GM12878 (cell line): ENCODE data around the gene CACNG1. TPM values are rescaled to one million over a fixed set of nuclear protein-coding genes. Genes with fewer than 3 reads are reported as not detected.

Source experiments
- ATAC-seq: fragments of 200-7000 bp; cut with Tn5 transposase; 3 replicates; pipeline ENCODE4 v1.9.1; 2020; ENCODE audit warnings: mild to moderate bottlenecking, moderate library complexity
- BruUV-seq: library from RNA; stranded (reverse); fragments of 400-500 nt; replicated peaks from 2 replicates; lab custom pipeline; 2021; lab: Mats Ljungman, UMichigan
- CTCF ChIA-PET: fragments of 300-600 bp; sonication (Branson Sonifier 250); formaldehyde crosslinking; extraction: SDS; loops from one replicate; lab custom pipeline; 2021; ENCODE audit warnings: inconsistent platforms; lab: Yijun Ruan, JAX
- POLR2A ChIA-PET: fragments of 350-600 bp; formaldehyde crosslinking; extraction: SDS; loops from one replicate; lab custom pipeline; 2021; ENCODE audit warnings: inconsistent platforms; lab: Charles Lee
- RAD21 ChIA-PET: fragments of 300-600 bp; sonication (Branson Sonifier 250); formaldehyde crosslinking; loops from one replicate; lab custom pipeline; 2023; ENCODE audit warnings: antibody characterized with exemption; ENCODE audit not compliant: unreplicated experiment; lab: Charles Lee
- SMC1A ChIA-PET: fragments of 300-600 bp; sonication (Branson Sonifier 250); formaldehyde crosslinking; loops from one replicate; lab custom pipeline; 2023; ENCODE audit not compliant: unreplicated experiment, uncharacterized antibody; lab: Charles Lee
- DNase-seq: peaks from one replicate; pipeline ENCODE4 v3.0.0-alpha.2; 2011; ENCODE audit warnings: low read depth, low spot score
- FAIRE-seq: peaks from 3 replicates; lab custom pipeline; 2011; peaks lifted over from hg19 to GRCh38; lab: Jason Lieb, UNC
- H2AFZ ChIP-seq: 2 replicates; pipeline ENCODE4 v1.6.0; 2011; ENCODE audit warnings: low read depth, low read length, control low read depth; ENCODE audit not compliant: control insufficient read depth
- H3K27ac ChIP-seq: 2 replicates; pipeline ENCODE4 v1.5.1; 2011; ENCODE audit warnings: control low read depth; ENCODE audit not compliant: control insufficient read depth, insufficient read depth
- H3K27me3 ChIP-seq, 2 experiments: replicated peaks in 1 of 2; 2 replicates each; pipeline versions ENCODE4 v1.6.0 to v1.6.1; 2011; ENCODE audit warnings: low read length in 1 of 2; ENCODE audit not compliant: control insufficient read depth in 2 of 2, insufficient read depth in 2 of 2
- H3K36me3 ChIP-seq, 2 experiments: 2 replicates each; pipeline ENCODE4 v1.5.1; 2011; ENCODE audit warnings: low read length in 1 of 2; ENCODE audit not compliant: control insufficient read depth in 2 of 2, insufficient read depth in 2 of 2
- H3K4me1 ChIP-seq: 2 replicates; pipeline ENCODE4 v1.6.1; 2011; ENCODE audit warnings: mild to moderate bottlenecking, low read length, moderate library complexity, mixed read lengths; ENCODE audit not compliant: control insufficient read depth, insufficient read depth
- H3K4me2 ChIP-seq: 2 replicates; pipeline ENCODE4 v1.6.0; 2011; ENCODE audit warnings: control low read depth; ENCODE audit not compliant: control insufficient read depth, insufficient read depth
- H3K4me3 ChIP-seq: fragments of 200-600 bp; sonication (generic); 2 replicates; pipeline ENCODE4 v1.5.1; 2016
- H3K79me2 ChIP-seq: 2 replicates; pipeline ENCODE4 v1.6.0; 2011; ENCODE audit warnings: low read length; ENCODE audit not compliant: control insufficient read depth, insufficient read depth
- H3K9ac ChIP-seq: 2 replicates; pipeline ENCODE4 v1.8.0; 2011; ENCODE audit warnings: low read length, control low read depth, mixed read lengths; ENCODE audit not compliant: control insufficient read depth, insufficient read depth
- H3K9me3 ChIP-seq: replicated peaks from 3 replicates; pipeline ENCODE4 v1.5.1; 2011; ENCODE audit warnings: mild to moderate bottlenecking, low read length; ENCODE audit not compliant: control insufficient read depth, insufficient read depth
- H4K20me1 ChIP-seq: 2 replicates; pipeline ENCODE4 v1.6.0; 2011; ENCODE audit not compliant: control insufficient read depth, insufficient read depth
- JUNB ChIP-seq: IDR thresholded peaks from 2 replicates; pipeline ENCODE4 v1.6.1; 2016; ENCODE audit warnings: antibody characterized with exemption, mild to moderate bottlenecking
- KDM1A ChIP-seq: fragments of 200-600 bp; sonication (generic); IDR thresholded peaks from 2 replicates; pipeline ENCODE4 v1.6.1; 2016; ENCODE audit warnings: borderline replicate concordance
- MYB ChIP-seq: fragments of 150-350 bp; IDR thresholded peaks from 2 replicates; pipeline ENCODE4 v1.6.1; 2014; ENCODE audit warnings: mild to moderate bottlenecking, low read depth, low read length, borderline replicate concordance
- RELA ChIP-seq: fragments of 450-650 bp; IDR thresholded peaks from 2 replicates; pipeline ENCODE4 v1.8.0; 2014; ENCODE audit warnings: borderline replicate concordance; ENCODE audit not compliant: partially characterized antibody
- RUNX3 ChIP-seq: IDR thresholded peaks from 2 replicates; pipeline ENCODE4 v1.6.1; 2012; ENCODE audit warnings: low read length, inconsistent platforms
- ZNF24 ChIP-seq: fragments of 450-650 bp; IDR thresholded peaks from 2 replicates; pipeline ENCODE4 v1.6.1; 2017; ENCODE audit warnings: antibody characterized with exemption, mild to moderate bottlenecking
- WGBS: methylation state at CpG from one replicate; pipeline ENCODE4 v1.1.6; 2016; ENCODE audit warnings: low lambda C conversion rate; ENCODE audit not compliant: insufficient replicate concordance, insufficient coverage; ENCODE audit errors: missing lambda C conversion rate; 5-methylcytosine and 5-hydroxymethylcytosine counted together
- in situ Hi-C: fragments of 300-500 bp; cut with MboI; formaldehyde crosslinking; loops from 9 replicates; pipeline ENCODE4 v1.14.3; 2018; ENCODE audit warnings: mixed read lengths
- intact Hi-C: fragments of 100-400 bp; cut with micrococcal nuclease; formaldehyde crosslinking; loops from one replicate; pipeline ENCODE4 v1.14.2; 2022; ENCODE audit not compliant: unreplicated experiment
- polyA plus RNA-seq, 11 experiments: library from polyadenylated mRNA; depleted of rRNA in 4 of 11; unstranded in 6 of 11; stranded (reverse) in 5 of 11; fragments of >200 nt; fragmentation: Nextera tagmentation in 4 of 11; fragmentation: Illumina TruSeq in 1 of 11; extraction: Ambion mirVana in 4 of 11; extraction: Trizol in 1 of 11; gene quantifications; 1 replicate in 1 of 11; 2 replicates in 10 of 11; pipeline versions ENCODE4 v1.2.1 to v1.2.3, GENCODE V29; 2011 to 2016; ENCODE audit warnings: inconsistent platforms in 2 of 11, missing spikeins in 2 of 11, low read depth in 1 of 11
- total RNA-seq, 4 experiments: library from RNA; depleted of rRNA in 3 of 4; stranded (reverse); fragments of >200 nt in 3 of 4; fragmentation: Illumina TruSeq in 1 of 4; extraction: Trizol in 1 of 4; gene quantifications; 2 replicates each; pipeline versions ENCODE4 v1.2.1 to v1.2.3, GENCODE V29; 2013 to 2021

Gene CACNG1
- total and polyA plus RNA-seq, 10 of the 15 experiments (the other 5 are each of a cell fraction or from before 2014, with no cell fraction given): not detected

GRCh38 chr17:67095803-67096202 lies 51.4 kb downstream of the CACNG1 start:
- CTCF ChIA-PET: interaction anchor here (0.5 to 2.3 kb wide), 2 partner anchors 14 to 18 kb away, joined by 3 to 8 read pairs; no protein-coding TSS in a partner anchor

GRCh38 chr17:67096609-67097008 lies 52.3 kb downstream of the CACNG1 start:
- Histone ChIP-seq H4K20me1 (no peaks in the 10 kb centered on the region), H3K36me3 (no peaks in the 10 kb centered on the region; a peak in 2 of 4 replicates)
- CTCF ChIA-PET: interaction anchor here (0.5 to 2.3 kb wide), 2 partner anchors 14 to 19 kb away, joined by 3 to 8 read pairs; no protein-coding TSS in a partner anchor
- 100% methylated on average over 1 of the region's 1 CpG for WGBS
- ATAC-seq: no peak
- TF ChIP-seq ZNF24 (no peak), JUNB (no peak)
- TF ChIP-seq, all 136 proteins: peak for 0
- H2AFZ ChIP-seq: no peak overlapping the region
- in situ Hi-C loops: no loop called here
- ChIA-PET RAD21 (no interaction called here), SMC1A (no interaction called here), POLR2A (interaction anchor here (0.6 kb wide), 2 partner anchors 27 to 57 kb away, joined by 3 read pairs; no protein-coding TSS in a partner anchor)
- intact Hi-C loops: no loop called here
- H3K4me3 ChIP-seq: no peak overlapping the region
- no peaks in the 10 kb centered on the region for H3K27me3 ChIP-seq
- no peak for DNase-seq
- H3K4me1 ChIP-seq: no peaks in the 10 kb centered on the region
- no peak overlapping the region for H3K4me2 ChIP-seq
- H3K27ac ChIP-seq: no peak overlapping the region
- H3K9me3 ChIP-seq: no peaks in the 10 kb centered on the region
- no peaks in the 10 kb centered on the region; the same call in 1 of the 2 replicates for H3K79me2 ChIP-seq
- FAIRE-seq: no peak
- H3K9ac ChIP-seq: no peak overlapping the region
- BruUV-seq: no TSS peak

More at GRCh38 chr17:67095803-67096202, 51.4 kb downstream of the CACNG1 start:
- intact Hi-C loops (no loop called here), in situ Hi-C loops (no loop called here)
- no peaks in the 10 kb centered on the region for H3K9me3 ChIP-seq
- no TSS peak for BruUV-seq
- H3K4me3 ChIP-seq: no peak overlapping the region
- no peak for ATAC-seq
- no peak for DNase-seq
- ChIA-PET RAD21 (no interaction called here), POLR2A (no interaction called here), SMC1A (no interaction called here)
- H3K4me1 ChIP-seq: no peaks in the 10 kb centered on the region
- no peak overlapping the region for H3K4me2 ChIP-seq
- no peaks in the 10 kb centered on the region for H4K20me1 ChIP-seq
- H3K9ac ChIP-seq: no peak overlapping the region
- H3K27ac ChIP-seq: no peak overlapping the region
- no peaks in the 10 kb centered on the region for H3K27me3 ChIP-seq
- no peak overlapping the region for H2AFZ ChIP-seq
- peak; percentile 18 for FAIRE-seq
- no peak for TF ChIP-seq MYB
- no peak for TF ChIP-seq KDM1A
- no peak for TF ChIP-seq RUNX3
- no peak for TF ChIP-seq RELA
- whole genome bisulfite sequencing: 71% methylated on average over 1 of the region's 1 CpG
- no peaks in the 10 kb centered on the region; a peak in 2 of 4 replicates for H3K36me3 ChIP-seq
- H3K79me2 ChIP-seq: no peaks in the 10 kb centered on the region; the same call in 1 of the 2 replicates
